Liver (tissue), 3 donors: ENCODE results near the gene GOLGA8M.
"Not testable (repeated sequence)": the region's sequence is repeated elsewhere in the genome, so short reads cannot be mapped to it uniquely, and the experiment has no call there.

Source experiments
- ATF3 ChIP-seq: IDR thresholded peaks from 2 replicates; pipeline ENCODE4 v1.6.1; 2016; ENCODE audit warnings: antibody characterized with exemption
- CTCF ChIP-seq: fragments of 150-350 bp; IDR thresholded peaks from 2 replicates; pipeline ENCODE4 v1.5.1; 2017; ENCODE audit warnings: improper control_type of control experiment, low read depth, low read length; ENCODE audit not compliant: missing input control
- EGR1 ChIP-seq, 2 donors: IDR thresholded peaks; 2 replicates each; pipeline ENCODE4 v1.6.1; 2016 to 2018; ENCODE audit warnings: antibody characterized with exemption in 2 of 2, low read depth in 2 of 2
- JUND ChIP-seq, 2 donors: IDR thresholded peaks; 2 replicates each; pipeline ENCODE4 v1.6.1; 2016; ENCODE audit warnings: antibody characterized with exemption in 2 of 2
- MAX ChIP-seq: IDR thresholded peaks from 2 replicates; pipeline ENCODE4 v1.6.1; 2016; ENCODE audit warnings: antibody characterized with exemption
- RAD21 ChIP-seq, 2 donors: IDR thresholded peaks; 2 replicates each; pipeline ENCODE4 v1.6.1; 2016; ENCODE audit warnings: antibody characterized with exemption in 2 of 2, mild to moderate bottlenecking in 2 of 2
- REST ChIP-seq: IDR thresholded peaks from 2 replicates; pipeline ENCODE4 v1.6.1; 2016; ENCODE audit warnings: antibody characterized with exemption, mild to moderate bottlenecking
- SP1 ChIP-seq: IDR thresholded peaks from 2 replicates; pipeline ENCODE4 v1.6.1; 2018; ENCODE audit warnings: antibody characterized with exemption, mild to moderate bottlenecking
- TAF1 ChIP-seq: conservative IDR thresholded peaks from 2 replicates; pipeline ENCODE4 v1.6.1; 2016; ENCODE audit warnings: antibody characterized with exemption, mild to moderate bottlenecking
- YY1 ChIP-seq: IDR thresholded peaks from 2 replicates; pipeline ENCODE4 v1.6.1; 2016; ENCODE audit warnings: antibody characterized with exemption, mild to moderate bottlenecking
- donor health status: healthy.
- donor health status: healthy.

- TF ChIP-seq CTCF; REST; ATF3; RAD21 (IDR thresholded peaks at IDR 0.05); EGR1 (IDR thresholded peaks at IDR 0.05; ENCODE audit: low read depth in 2 of 2); YY1; SP1; JUND (IDR thresholded peaks at IDR 0.05); MAX; TAF1: not testable (repeated sequence)
These were observed 25.4 kb upstream of the GOLGA8M start for GRCh38 chr15:28737521-28738199.
